K562 (cell line): ENCODE data around the gene PALLD. TPM values are rescaled to one million over a fixed set of nuclear protein-coding genes. Genes with fewer than 3 reads are reported as not detected.

Source experiments
- ARID1B ChIP-seq: fragments of 450-650 bp; IDR thresholded peaks from 2 replicates; pipeline ENCODE4 v1.6.1; 2016; ENCODE audit warnings: antibody characterized with exemption, mild to moderate bottlenecking, inconsistent platforms
- CEBPB ChIP-seq: fragments of 450-650 bp; IDR thresholded peaks from 2 replicates; pipeline ENCODE4 v1.6.1; 2016; ENCODE audit warnings: missing genetic modification characterization, missing compliant biosample characterization
- MAFG ChIP-seq: fragments of 450-650 bp; conservative IDR thresholded peaks from 2 replicates; pipeline ENCODE4 v1.6.1; 2016; ENCODE audit warnings: missing genetic modification characterization, missing compliant biosample characterization
- POLR2H ChIP-seq: IDR thresholded peaks from 2 replicates; pipeline ENCODE4 v1.6.1; 2016; ENCODE audit warnings: missing genetic modification characterization, low read depth, mild to moderate bottlenecking, control low read depth, missing compliant biosample characterization, moderate library complexity
- SAP30 ChIP-seq: fragments of 200-600 bp; sonication (generic); IDR thresholded peaks from 2 replicates; pipeline ENCODE4 v1.6.1; 2012; ENCODE audit warnings: borderline replicate concordance, low read depth, mild to moderate bottlenecking, moderate library complexity, low read length, control low read depth, inconsistent platforms; ENCODE audit not compliant: insufficient read depth, poor library complexity, severe bottlenecking
- ZNF778 ChIP-seq: fragments of 450-650 bp; formaldehyde crosslinking; IDR thresholded peaks from 2 replicates; pipeline ENCODE4 v1.4.0; 2020; ENCODE audit warnings: mild to moderate bottlenecking, moderate library complexity
- polyA plus RNA-seq, 8 experiments: library from polyadenylated mRNA; depleted of rRNA in 4 of 8; stranded (reverse) in 5 of 8; unstranded in 3 of 8; fragments of >200 nt; fragmentation: Nextera tagmentation in 2 of 8; fragmentation: Illumina TruSeq in 1 of 8; extraction: Ambion mirVana in 2 of 8; extraction: Trizol in 1 of 8; gene quantifications; 2 replicates each; pipeline versions ENCODE4 v1.2.1 to v1.2.3, GENCODE V29; 2011 to 2014; ENCODE audit warnings: inconsistent platforms in 1 of 8, missing spikeins in 1 of 8
- total RNA-seq, 7 experiments: library from RNA; depleted of rRNA in 6 of 7; stranded (reverse); fragments of >200 nt in 6 of 7; fragmentation: Illumina TruSeq in 2 of 7; extraction: Trizol in 2 of 7; gene quantifications; 2 replicates each; pipeline versions ENCODE4 v1.2.1 to v1.2.3, GENCODE V29; 2011 to 2021; ENCODE audit warnings: low replicate concordance in 1 of 7
- TF ChIP-seq, protein P1 (sequence below), 2 experiments: fragments of 450-650 bp in 1 of 2; sonication (generic) in 1 of 2; formaldehyde crosslinking in 1 of 2; IDR thresholded peaks; 2 replicates each; pipeline versions ENCODE4 v1.7.1 to v1.9.0; 2016 to 2022; ENCODE audit warnings: inconsistent platforms in 1 of 2, mild to moderate bottlenecking in 1 of 2, missing genetic modification reagents in 1 of 2
- TF ChIP-seq, protein P2 (sequence below): fragments of 200-800 bp; sonication (Bioruptor generic); IDR thresholded peaks from 2 replicates; pipeline ENCODE4 v1.6.1; 2017; ENCODE audit warnings: missing genetic modification characterization, missing compliant biosample characterization
- TF ChIP-seq, protein P3 (sequence below): IDR thresholded peaks from 2 replicates; pipeline ENCODE4 v1.6.1; 2012; ENCODE audit warnings: low read depth, low read length, improper control_type of control experiment, borderline replicate concordance
- TF ChIP-seq, protein P4 (sequence below), 2 experiments: fragments of 450-650 bp in 1 of 2; sonication (generic) in 1 of 2; formaldehyde crosslinking in 1 of 2; IDR thresholded peaks in 1 of 2; conservative IDR thresholded peaks in 1 of 2; 2 replicates each; pipeline versions ENCODE4 v1.6.1 to v1.8.1; 2016 to 2023; ENCODE audit warnings: mild to moderate bottlenecking in 2 of 2, moderate library complexity in 2 of 2, inconsistent platforms in 1 of 2, missing genetic modification reagents in 1 of 2

PALLD gene
- total and polyA plus RNA-seq, 9 of the 15 experiments (the other 6 are each of a cell fraction or from before 2014, with no cell fraction given): 0.01 to 0.35 (median 0.06) TPM; not detected in 3

DNA sequence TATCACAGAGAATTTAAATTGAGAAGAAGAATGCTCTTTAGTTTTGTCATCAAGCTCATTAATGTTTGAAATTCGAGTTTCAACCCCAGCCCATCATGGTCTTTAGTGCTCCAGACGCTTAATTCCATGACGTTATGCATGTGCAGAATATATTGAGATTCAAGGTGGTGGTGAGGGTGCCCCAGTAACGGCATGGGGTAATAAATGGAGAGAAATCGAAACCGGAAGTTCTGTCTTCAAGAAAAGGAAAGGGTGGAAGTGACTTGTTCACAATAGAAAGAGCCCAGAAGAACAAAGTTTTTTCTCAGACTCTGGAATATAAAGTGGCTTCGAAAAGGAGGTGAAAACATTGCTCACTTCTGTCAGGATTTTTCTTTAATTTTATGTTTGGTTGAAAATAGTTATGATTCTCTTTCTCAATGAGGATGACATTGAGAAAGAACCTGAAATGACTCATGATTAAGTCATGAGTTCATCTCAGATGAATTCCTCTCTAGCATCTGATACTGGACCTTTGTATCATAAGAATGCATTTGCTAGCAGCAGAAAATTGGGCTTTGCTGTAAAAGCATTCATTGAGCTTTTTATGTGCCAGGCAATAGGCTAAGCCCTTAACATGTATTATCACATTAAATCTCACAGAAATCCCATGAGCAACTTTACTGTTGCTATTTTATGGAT lies 15.8 kb upstream of the PALLD start (continued):
- TF ChIP-seq, protein P1, sequence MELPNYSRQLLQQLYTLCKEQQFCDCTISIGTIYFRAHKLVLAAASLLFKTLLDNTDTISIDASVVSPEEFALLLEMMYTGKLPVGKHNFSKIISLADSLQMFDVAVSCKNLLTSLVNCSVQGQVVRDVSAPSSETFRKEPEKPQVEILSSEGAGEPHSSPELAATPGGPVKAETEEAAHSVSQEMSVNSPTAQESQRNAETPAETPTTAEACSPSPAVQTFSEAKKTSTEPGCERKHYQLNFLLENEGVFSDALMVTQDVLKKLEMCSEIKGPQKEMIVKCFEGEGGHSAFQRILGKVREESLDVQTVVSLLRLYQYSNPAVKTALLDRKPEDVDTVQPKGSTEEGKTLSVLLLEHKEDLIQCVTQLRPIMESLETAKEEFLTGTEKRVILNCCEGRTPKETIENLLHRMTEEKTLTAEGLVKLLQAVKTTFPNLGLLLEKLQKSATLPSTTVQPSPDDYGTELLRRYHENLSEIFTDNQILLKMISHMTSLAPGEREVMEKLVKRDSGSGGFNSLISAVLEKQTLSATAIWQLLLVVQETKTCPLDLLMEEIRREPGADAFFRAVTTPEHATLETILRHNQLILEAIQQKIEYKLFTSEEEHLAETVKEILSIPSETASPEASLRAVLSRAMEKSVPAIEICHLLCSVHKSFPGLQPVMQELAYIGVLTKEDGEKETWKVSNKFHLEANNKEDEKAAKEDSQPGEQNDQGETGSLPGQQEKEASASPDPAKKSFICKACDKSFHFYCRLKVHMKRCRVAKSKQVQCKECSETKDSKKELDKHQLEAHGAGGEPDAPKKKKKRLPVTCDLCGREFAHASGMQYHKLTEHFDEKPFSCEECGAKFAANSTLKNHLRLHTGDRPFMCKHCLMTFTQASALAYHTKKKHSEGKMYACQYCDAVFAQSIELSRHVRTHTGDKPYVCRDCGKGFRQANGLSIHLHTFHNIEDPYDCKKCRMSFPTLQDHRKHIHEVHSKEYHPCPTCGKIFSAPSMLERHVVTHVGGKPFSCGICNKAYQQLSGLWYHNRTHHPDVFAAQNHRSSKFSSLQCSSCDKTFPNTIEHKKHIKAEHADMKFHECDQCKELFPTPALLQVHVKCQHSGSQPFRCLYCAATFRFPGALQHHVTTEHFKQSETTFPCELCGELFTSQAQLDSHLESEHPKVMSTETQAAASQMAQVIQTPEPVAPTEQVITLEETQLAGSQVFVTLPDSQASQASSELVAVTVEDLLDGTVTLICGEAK (IDR thresholded peaks at IDR 0.05): peak; percentile 67
- TF ChIP-seq, protein P1 (CRISPR knock-in tag; IDR thresholded peaks at IDR 0.05): no peak
- TF ChIP-seq POLR2H (tag) (peak; percentile 10; the same call in 1 of the 2 replicates), ZNF778 (no peak), ARID1B (0 out of 2 replicates have a peak, but pooled peaks have one; percentile 23), CEBPB (tag) (peak; percentile 77), MAFG (tag) (peak; percentile 39; the same call in 1 of the 2 replicates), SAP30 (no peak)
- TF ChIP-seq, protein P2, sequence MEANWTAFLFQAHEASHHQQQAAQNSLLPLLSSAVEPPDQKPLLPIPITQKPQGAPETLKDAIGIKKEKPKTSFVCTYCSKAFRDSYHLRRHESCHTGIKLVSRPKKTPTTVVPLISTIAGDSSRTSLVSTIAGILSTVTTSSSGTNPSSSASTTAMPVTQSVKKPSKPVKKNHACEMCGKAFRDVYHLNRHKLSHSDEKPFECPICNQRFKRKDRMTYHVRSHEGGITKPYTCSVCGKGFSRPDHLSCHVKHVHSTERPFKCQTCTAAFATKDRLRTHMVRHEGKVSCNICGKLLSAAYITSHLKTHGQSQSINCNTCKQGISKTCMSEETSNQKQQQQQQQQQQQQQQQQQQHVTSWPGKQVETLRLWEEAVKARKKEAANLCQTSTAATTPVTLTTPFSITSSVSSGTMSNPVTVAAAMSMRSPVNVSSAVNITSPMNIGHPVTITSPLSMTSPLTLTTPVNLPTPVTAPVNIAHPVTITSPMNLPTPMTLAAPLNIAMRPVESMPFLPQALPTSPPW (CRISPR knock-in tag): peak; percentile 26; the same call in 1 of the 2 replicates
- TF ChIP-seq, protein P3, sequence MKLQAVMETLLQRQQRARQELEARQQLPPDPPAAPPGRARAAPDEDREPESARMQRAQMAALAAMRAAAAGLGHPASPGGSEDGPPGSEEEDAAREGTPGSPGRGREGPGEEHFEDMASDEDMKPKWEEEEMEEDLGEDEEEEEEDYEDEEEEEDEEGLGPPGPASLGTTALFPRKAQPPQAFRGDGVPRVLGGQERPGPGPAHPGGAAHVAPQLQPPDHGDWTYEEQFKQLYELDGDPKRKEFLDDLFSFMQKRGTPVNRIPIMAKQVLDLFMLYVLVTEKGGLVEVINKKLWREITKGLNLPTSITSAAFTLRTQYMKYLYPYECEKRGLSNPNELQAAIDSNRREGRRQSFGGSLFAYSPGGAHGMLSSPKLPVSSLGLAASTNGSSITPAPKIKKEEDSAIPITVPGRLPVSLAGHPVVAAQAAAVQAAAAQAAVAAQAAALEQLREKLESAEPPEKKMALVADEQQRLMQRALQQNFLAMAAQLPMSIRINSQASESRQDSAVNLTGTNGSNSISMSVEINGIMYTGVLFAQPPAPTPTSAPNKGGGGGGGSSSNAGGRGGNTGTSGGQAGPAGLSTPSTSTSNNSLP: 0 out of 2 replicates have a peak, but pooled peaks have one; percentile 18
- TF ChIP-seq, protein P4, sequence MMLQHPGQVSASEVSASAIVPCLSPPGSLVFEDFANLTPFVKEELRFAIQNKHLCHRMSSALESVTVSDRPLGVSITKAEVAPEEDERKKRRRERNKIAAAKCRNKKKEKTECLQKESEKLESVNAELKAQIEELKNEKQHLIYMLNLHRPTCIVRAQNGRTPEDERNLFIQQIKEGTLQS (IDR thresholded peaks at IDR 0.05): peak; percentile 90
- TF ChIP-seq, protein P4 (CRISPR knock-in tag; conservative IDR thresholded peaks at IDR 0.05): no peak
